A673 (cell line): ENCODE results near the gene KIFC3. TPM values are rescaled to one million over a fixed set of nuclear protein-coding genes. Genes with fewer than 3 reads are reported as not detected.
A peak's percentile ranks its signal among the peaks of the same experiment; 100 is the strongest.

Experiments
- BruUV-seq: library from RNA; stranded (reverse); fragments of 400-500 nt; replicated peaks from 2 replicates; lab custom pipeline; 2021; lab: Mats Ljungman, UMichigan
- CTCF ChIA-PET: fragments of 300-600 bp; sonication (Branson Sonifier 250); formaldehyde crosslinking; loops from one replicate; lab custom pipeline; 2022; ENCODE audit warnings: antibody characterized with exemption; lab: Charles Lee
- POLR2A ChIA-PET: fragments of 300-600 bp; sonication (Branson Sonifier 250); formaldehyde crosslinking; loops from one replicate; lab custom pipeline; 2022; ENCODE audit warnings: antibody characterized with exemption; ENCODE audit not compliant: low non-redundant PET; lab: Charles Lee
- DNase-seq: peaks from one replicate; pipeline ENCODE4 v3.0.0-alpha.2; 2015; ENCODE audit warnings: low spot score
- H3K27ac ChIP-seq: fragments of 200-600 bp; sonication (generic); 2 replicates; pipeline ENCODE4 v1.5.1; 2016; ENCODE audit warnings: mixed run types, low read depth, mild to moderate bottlenecking, mixed read lengths, antibody characterized with exemption, low read length; ENCODE audit not compliant: poor library complexity, severe bottlenecking
- H3K27me3 ChIP-seq: fragments of 200-600 bp; sonication (generic); replicated peaks from 2 replicates; pipeline ENCODE4 v1.6.1; 2017; ENCODE audit warnings: mixed run types, low read depth, mild to moderate bottlenecking, mixed read lengths, antibody characterized with exemption, low read length; ENCODE audit not compliant: insufficient read depth, poor library complexity
- H3K36me3 ChIP-seq: fragments of 200-600 bp; sonication (generic); 2 replicates; pipeline ENCODE4 v1.6.1; 2016; ENCODE audit warnings: mixed run types, mild to moderate bottlenecking, mixed read lengths, antibody characterized with exemption, low read length; ENCODE audit not compliant: insufficient read depth, poor library complexity, severe bottlenecking
- H3K4me1 ChIP-seq: fragments of 200-600 bp; sonication (generic); 2 replicates; pipeline ENCODE4 v1.6.1; 2017; ENCODE audit warnings: mixed run types, mild to moderate bottlenecking, mixed read lengths, antibody characterized with exemption, low read length; ENCODE audit not compliant: insufficient read depth, poor library complexity, severe bottlenecking
- H3K4me3 ChIP-seq: fragments of 200-600 bp; sonication (generic); 2 replicates; pipeline ENCODE4 v1.5.1; 2016; ENCODE audit warnings: low read depth, mixed run types, mild to moderate bottlenecking, mixed read lengths, low read length; ENCODE audit not compliant: poor library complexity, severe bottlenecking
- H3K9me3 ChIP-seq: fragments of 200-600 bp; sonication (generic); 2 replicates; pipeline ENCODE4 v1.6.1; 2016; ENCODE audit warnings: mixed run types, low read depth, mild to moderate bottlenecking, mixed read lengths, antibody characterized with exemption, low read length; ENCODE audit not compliant: poor library complexity, severe bottlenecking
- CTCF ChIP-seq: fragments of 300-800, 200-600 bp; sonication (generic); conservative IDR thresholded peaks from 2 replicates; pipeline ENCODE4 v1.5.1; 2017; ENCODE audit warnings: low read depth, mild to moderate bottlenecking, antibody characterized with exemption, low read length, moderate library complexity, mixed read lengths
- EZH2 ChIP-seq: fragments of 200-600 bp; sonication (generic); IDR thresholded peaks from 2 replicates; pipeline ENCODE4 v1.6.1; 2017; ENCODE audit warnings: borderline replicate concordance, low read depth, mild to moderate bottlenecking, mixed read lengths, antibody characterized with exemption, low read length; ENCODE audit not compliant: poor library complexity, severe bottlenecking
- intact Hi-C: fragments of 100-400 bp; cut with micrococcal nuclease; formaldehyde crosslinking; loops from one replicate; pipeline ENCODE4 v1.10.0; 2022; ENCODE audit not compliant: unreplicated experiment
- total RNA-seq: library from RNA; stranded (reverse); gene quantifications from 2 replicates; pipeline ENCODE4 v1.2.3, GENCODE V29; 2021

Gene KIFC3
- total RNA-seq, 1 experiment from 2014 or later = 198 TPM

GRCh38 chr16:57735755-57736418, 66.4 kb downstream of the KIFC3 start, which contains the start of gene KATNB1:
TSS of gene KATNB1 (plus strand) at chr16:57735770. CDS start at chr16:57737244, 1,474 bp downstream.
- H3K4me1 ChIP-seq = peaks cover 16% of the 10 kb centered on the region
- peak within 1 kb of the TSS; percentile 61 for H3K4me3 ChIP-seq
- peak within 1 kb of the TSS; percentile 87 for H3K27ac ChIP-seq
- TF ChIP-seq EZH2 (no peak), CTCF (no peak)
- no TSS peak for BruUV-seq
- peaks cover 14% of the 10 kb centered on the region for H3K36me3 ChIP-seq
- ChIA-PET CTCF (interaction anchor here (1.0 kb wide), 1 partner anchor 145 kb away, joined by 6 read pairs; no protein-coding TSS in a partner anchor), POLR2A (interaction anchor here (0.6 kb wide), 2 partner anchors 93 to 752 kb away, joined by 3 to 4 read pairs; no protein-coding TSS in a partner anchor)
- intact Hi-C loops = no loop called here
- no peak for DNase-seq
- peaks cover 9% of the 10 kb centered on the region for H3K9me3 ChIP-seq
- no peaks in the 10 kb centered on the region for H3K27me3 ChIP-seq

- intact Hi-C loops = no loop called here
- DNase-seq = peak; percentile 100
- Histone ChIP-seq H3K4me1 (peaks cover 11% of the 10 kb centered on the region), H3K36me3 (peaks cover 14% of the 10 kb centered on the region), H3K27me3 (no peaks in the 10 kb centered on the region), H3K4me3 (peak overlapping the region; percentile 61), H3K27ac (peak overlapping the region; percentile 87), H3K9me3 (peaks cover 9% of the 10 kb centered on the region)
- no TSS peak for BruUV-seq
- ChIA-PET CTCF (no interaction called here), POLR2A (interaction anchor here (0.5 to 0.6 kb wide), 3 partner anchors 93 to 751 kb away, joined by 3 to 13 read pairs (median 4); no protein-coding TSS in a partner anchor)
- TF ChIP-seq EZH2 (no peak), CTCF (no peak)
Observed at GRCh38 chr16:57734925-57735754, 67.2 kb downstream of the KIFC3 start.

- DNase-seq = no peak
- peaks cover 11% of the 10 kb centered on the region for H3K4me1 ChIP-seq
- H3K27ac ChIP-seq = peak overlapping the region; percentile 87
- peak overlapping the region; percentile 61 for H3K4me3 ChIP-seq
- TSS peak; percentile 86 for BruUV-seq
- no peaks in the 10 kb centered on the region for H3K27me3 ChIP-seq
- peaks cover 11% of the 10 kb centered on the region for H3K36me3 ChIP-seq
- ChIA-PET CTCF (no interaction called here), POLR2A (no interaction called here)
- TF ChIP-seq CTCF = no peak
- no peak for TF ChIP-seq EZH2
- intact Hi-C loops = no loop called here
- H3K9me3 ChIP-seq = peaks cover 9% of the 10 kb centered on the region
Observed at GRCh38 chr16:57734308-57734924, 67.9 kb downstream of the KIFC3 start.
